NCI-H69 (cell line): Measurements from ENCODE around the gene ANGPTL4.

Experiments used
- DNase-seq: peaks from one replicate; lab custom pipeline; 2025; lab: John Stamatoyannopoulos, UW

The ANGPTL4 gene

GRCh38 chr19:8413629-8413995, 49.7 kb downstream of the ANGPTL4 start:
- DNase-seq, result no peak

- no peak for DNase-seq
Observed at GRCh38 chr19:8416796-8417195, 52.8 kb downstream of the ANGPTL4 start.

GRCh38 chr19:8421484-8422461, 57.8 kb downstream of the ANGPTL4 start:
- no peak for DNase-seq

GRCh38 chr19:8423817-8424223, 59.9 kb downstream of the ANGPTL4 start:
- DNase-seq, result peak; percentile 50
